Activated naive CD4-positive, alpha-beta T cell (primary cell): ENCODE data around the gene TRERF1.

Experiments used
- DNase-seq, 4 experiments: peaks; one replicate each; lab custom pipeline; 2025; lab: John Stamatoyannopoulos, UW

The TRERF1 gene

DNA sequence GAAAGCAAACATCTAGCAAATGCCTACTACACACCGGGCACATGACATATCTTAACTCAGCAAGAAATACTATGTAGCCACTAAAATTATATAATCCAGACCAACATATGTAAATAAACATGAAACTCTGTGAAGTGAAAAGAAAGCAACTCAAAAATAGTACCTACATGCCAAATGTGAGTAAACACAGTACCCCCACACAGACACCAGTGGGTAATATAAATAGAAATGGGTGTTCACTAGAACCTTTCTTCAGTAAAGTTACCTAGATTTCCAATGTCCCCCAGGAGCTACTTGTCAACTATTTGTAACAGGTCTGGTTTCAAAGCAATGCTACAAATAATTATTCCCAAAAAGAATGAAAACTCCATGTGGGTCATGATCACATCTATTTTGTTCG lies 25.5 kb downstream of the TRERF1 start:
- DNase-seq, result no peak

DNA sequence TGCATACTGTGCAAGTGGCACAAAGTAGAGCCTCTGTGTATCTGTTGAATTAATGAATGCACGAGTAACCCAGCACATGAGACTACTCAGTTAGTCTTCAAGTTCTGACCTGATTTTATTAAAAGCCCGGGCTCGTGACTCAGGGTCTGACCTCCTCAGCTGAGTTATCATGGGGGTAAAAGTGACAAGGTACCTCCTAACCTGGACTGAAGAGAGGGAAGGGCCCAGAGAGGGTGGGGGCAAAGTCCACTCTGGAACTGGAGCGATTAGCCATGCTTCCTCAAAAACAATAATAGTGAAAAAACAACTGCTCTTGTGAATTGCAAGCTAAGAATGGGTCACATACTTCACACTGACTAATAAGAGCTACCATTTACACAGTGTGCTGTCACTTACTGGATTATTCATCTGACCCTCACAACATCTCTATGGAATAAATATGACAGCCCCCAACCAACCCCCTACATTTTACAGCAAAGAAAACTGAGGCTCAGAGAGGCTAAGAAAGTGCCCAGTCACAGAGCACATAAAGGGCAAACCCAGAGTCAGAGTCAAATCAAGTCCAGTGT lies 26.7 kb downstream of the TRERF1 start:
- no peak for DNase-seq

DNA sequence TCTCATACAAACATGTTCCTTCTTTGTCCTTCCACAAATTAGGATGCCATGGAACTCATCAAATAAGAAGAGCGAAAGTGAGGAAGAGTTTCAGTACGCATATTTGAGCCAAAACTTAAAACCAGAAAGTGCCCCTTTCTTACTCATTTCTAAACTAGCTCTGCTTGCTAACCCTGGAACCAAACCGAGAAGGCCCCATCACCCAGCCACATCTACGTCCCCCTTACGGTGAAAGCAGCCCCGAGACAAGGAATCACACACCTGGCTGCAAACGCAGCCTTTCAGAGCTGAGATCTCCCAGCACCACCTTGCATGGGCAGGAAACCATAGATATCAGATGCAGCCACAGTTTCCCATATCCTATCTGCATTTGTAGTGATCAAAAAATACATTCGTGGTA lies 28.5 kb downstream of the TRERF1 start:
- DNase-seq, result no peak

- DNase-seq, result no peak
Measured at GRCh38 chr6:42420741-42421140, 31.0 kb downstream of the TRERF1 start.

DNA sequence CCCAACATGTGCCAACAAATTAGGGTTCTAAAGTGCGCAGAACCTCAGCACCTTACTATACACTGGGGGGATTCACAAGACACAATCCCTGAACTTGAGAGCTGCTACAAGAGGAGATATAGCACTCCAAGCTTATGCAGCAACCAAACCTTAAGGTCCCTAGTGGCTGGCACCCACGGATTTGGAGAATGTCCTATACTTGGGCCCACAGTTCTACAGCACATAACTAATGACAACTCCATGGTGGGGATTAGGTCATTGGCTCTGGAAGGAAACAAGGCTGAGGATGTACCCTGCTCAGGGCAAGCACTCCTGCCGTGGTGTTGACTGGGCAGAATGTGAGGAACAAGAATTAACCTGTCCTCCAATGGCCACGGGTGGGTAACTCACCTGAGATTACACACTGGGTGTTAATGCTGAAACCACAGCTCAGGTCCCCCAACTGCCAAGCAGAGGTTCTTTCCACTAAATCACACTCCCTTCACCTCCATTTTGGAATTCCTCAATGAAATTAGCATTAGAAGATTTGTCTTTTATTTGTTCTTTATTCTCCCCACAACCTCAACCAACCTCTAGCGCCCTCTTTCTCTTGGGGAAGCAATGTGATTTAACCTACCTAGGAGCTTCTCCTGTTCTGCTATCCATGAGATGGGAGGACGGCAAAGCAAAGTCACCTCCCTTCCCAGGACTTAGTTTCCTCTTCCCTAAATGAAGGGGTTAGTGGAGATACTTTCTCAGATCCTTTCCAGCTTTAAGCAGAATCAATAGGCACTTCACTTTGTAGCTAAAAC lies 32.0 kb downstream of the TRERF1 start:
- no peak for DNase-seq

GRCh38 chr6:42418724-42419123 lies 33.0 kb downstream of the TRERF1 start:
- DNase-seq, result no peak

- no peak for DNase-seq
Measured at GRCh38 chr6:42417641-42418112, 34.0 kb downstream of the TRERF1 start.

- DNase-seq, result no peak
Measured at GRCh38 chr6:42411406-42411805, 40.3 kb downstream of the TRERF1 start.

DNA sequence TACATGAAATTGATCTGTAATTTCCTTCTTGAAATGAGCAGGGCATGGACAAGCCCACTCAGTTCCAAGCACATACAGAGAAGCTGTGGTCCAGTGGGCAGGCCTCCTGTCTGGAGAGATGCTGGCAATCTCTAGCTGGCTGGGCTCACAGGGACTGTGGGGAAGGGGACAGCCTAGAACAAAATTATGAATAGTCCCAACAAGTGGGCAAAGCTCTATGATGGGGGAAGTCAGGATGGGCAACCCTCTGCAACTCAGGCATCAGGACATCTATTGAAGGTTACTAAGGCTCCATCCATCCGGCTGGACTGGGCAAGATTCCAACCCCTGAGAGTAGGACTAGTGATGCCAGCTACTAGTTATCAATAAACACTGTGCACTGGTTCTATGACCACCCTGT lies 40.9 kb downstream of the TRERF1 start:
- no peak for DNase-seq

- DNase-seq, result no peak
Measured at GRCh38 chr6:42409581-42409980, 42.1 kb downstream of the TRERF1 start.

DNA sequence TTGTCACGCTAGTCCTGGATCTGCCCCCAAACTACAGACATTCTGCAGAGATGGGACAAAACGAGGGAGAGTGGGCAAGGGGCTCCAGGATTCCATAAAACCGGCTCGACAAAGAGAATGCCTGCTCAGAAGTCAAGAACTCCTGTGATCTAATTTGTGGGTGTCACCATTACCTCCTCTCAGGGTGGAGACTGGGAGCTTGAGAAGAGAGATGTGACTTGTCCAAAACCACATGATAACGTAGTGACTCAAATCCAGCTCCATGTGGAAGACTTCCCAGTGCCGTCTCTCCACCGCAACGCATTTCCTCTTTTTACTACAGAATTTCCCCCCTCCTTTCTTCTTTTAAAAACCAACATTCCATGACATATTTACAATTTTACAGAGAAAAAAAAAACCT lies 44.3 kb downstream of the TRERF1 start:
- DNase-seq, result no peak

DNA sequence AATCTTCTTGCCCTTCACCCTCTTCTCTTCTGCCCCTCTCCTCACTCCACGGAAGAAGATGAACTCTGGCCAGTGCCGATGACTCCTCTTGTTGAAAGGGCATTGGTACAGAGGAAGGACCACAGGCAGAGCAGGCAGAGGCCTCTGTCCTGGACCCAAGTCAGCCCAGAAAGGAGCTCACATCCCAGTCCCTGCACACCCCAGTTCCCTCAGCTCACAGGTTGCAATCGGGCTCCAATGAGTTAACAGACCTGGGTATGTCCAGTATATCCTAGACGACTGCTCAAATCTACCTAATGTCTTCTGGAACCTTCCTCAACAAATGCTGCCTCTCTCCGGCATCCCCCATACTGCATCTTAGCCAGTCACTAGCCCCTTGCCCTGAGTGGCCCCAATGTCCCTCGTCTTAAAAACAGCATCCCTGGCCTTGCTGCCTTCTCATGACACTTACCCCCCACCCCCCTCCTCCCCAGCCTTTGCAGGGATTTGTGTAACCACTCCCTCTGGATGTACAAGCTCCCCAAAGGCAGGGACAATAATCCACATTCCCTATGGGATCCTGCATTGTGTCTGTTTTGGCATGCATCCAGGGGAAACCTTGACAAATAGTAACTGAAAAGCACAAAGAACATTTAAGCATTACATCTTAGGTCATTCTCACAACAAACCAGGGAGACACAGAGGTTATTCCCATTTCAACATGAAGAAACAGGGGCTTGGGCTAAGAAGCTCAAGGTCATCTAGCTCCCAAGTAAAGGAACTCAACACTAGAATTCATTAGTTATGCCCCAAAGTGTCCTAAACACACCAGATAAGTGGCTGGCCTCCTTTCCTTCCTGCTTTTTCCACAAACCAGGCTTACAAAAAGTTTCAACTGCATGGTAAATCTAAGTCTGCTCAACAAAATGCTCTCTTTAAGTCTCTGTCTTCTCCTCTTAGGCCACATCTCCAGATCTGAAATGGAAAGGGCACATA lies 45.1 kb downstream of the TRERF1 start:
- no peak for DNase-seq

DNA sequence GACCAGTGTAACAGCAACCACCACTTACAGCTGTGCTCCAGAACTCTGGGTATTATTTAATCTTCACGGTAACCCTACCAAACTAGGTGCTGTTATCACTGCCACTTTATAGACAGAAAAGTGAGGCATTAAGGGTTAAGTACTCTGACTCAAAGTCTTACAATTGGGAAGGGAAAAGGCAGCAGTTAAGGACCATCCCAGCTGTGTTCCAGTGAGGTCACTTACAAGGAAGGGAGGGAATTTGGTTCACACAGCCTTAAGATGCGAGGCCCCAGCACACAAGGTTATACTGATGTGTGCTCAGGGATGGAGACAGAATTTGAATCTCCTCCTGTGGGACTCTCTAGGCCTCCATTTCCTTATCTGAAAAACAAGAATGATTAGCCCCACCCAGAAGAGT lies 46.7 kb downstream of the TRERF1 start:
- no peak for DNase-seq

DNA sequence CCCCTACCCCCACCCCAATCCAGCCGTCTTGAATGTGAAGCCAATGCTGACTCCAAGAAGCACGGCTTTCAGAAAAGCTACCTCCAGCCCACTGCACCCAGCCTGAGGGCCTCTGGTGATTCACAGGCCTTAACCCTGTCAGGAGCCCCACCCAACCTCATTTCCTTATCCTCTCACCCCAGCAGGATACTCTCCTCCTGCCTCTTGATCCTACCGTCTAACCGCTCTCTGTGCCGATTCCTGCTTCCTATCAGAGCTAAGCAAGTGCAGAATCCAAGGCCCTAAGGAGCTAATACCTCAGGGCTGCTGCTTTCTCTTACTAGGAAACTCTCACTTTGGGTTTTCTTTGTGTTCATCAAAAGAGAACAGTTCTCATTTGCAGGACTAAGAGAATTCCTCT lies 47.2 kb downstream of the TRERF1 start:
- DNase-seq, result no peak

DNA sequence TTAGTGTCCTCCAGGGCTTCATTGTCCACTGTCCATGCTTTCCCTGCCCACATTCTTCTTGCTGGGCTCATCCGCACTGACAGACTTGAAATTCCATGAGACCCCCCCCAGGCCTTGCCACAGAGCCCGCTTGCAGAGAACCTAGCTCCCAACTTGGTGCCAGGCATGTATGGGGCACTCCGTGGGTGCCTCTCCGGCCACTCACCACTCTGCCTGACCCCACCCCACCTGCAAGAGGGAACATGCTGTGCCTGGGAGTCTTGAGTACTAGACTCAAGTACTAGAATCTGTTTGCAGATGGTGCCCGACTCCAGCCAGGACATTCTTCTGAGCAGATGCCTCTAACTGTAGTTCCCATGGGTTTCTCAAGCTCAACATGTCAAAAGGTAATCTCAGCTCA lies 47.9 kb downstream of the TRERF1 start:
- no peak for DNase-seq

DNA sequence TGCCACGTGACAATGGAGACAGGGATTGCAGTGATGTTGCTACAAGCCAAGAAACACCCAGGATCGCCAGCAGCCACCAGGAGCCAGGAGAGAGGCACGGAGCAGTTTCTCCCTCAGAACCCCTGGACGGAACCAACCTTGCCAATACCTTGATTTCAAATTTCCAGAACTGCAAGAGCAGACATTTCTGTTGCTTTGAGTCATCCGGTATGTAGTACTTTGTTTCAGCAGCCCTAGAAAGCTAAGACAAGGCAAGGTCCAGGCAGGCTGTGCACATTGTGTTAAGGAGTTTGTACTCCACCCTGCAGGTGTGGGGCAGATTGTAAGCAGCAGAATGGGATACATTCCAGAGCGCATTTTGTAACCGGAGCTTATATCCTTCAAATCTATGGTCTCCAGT lies 48.3 kb downstream of the TRERF1 start:
- no peak for DNase-seq

DNA sequence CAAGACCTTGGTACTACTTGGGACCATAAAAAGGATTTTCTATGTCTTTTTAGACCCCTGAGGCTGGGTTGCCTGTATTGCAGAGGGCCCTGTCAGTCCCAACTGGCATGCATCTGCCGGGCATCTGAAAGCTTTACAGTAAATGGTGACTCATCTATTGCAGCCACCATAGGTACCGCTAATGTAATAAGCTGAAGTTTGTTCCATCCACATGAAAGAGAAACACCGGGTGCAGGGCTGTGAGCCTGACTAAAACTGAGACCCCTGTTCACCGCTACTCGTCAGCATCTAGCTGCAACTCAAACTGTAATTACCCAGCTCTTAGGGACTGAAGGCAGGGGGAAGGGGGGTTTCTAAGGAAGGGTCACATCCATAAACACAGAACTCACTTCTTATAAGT lies 49.5 kb downstream of the TRERF1 start:
- no peak for DNase-seq

GRCh38 chr6:42401613-42401951 lies 50.1 kb downstream of the TRERF1 start:
- DNase-seq, result no peak

DNA sequence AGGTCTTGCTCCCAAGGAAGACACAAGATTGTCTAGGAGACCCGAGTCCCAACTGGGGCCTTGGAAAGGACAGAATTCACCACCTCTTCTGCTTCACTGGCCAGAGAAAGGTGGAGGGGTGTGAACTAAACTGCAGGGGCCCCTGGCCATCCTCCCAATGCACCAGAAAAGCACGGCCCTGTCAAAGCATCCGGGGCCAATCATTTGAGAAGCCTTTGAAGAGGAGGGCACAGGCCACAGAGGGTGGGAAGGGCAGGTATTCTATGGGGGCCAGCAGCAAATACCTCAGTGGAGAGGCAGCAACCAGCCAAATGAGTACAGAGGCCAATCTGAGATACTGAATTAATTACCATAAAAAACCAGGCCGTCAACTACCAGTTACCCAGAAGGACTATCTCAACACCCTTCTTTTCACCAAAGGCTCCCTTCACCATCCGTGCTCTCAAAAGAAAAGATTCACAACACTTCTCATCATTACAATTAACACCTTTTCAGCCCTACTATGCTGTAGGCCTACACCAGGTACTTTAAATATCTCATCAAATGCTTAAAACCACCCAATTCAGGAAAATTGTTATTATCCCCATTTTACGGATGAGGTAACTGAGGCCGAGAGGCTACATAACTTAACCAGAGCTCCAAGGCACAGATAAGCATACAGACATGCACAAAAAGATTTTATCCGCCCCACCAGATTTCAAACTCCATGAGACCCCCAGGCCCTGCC lies 50.7 kb downstream of the TRERF1 start:
- DNase-seq, result no peak

DNA sequence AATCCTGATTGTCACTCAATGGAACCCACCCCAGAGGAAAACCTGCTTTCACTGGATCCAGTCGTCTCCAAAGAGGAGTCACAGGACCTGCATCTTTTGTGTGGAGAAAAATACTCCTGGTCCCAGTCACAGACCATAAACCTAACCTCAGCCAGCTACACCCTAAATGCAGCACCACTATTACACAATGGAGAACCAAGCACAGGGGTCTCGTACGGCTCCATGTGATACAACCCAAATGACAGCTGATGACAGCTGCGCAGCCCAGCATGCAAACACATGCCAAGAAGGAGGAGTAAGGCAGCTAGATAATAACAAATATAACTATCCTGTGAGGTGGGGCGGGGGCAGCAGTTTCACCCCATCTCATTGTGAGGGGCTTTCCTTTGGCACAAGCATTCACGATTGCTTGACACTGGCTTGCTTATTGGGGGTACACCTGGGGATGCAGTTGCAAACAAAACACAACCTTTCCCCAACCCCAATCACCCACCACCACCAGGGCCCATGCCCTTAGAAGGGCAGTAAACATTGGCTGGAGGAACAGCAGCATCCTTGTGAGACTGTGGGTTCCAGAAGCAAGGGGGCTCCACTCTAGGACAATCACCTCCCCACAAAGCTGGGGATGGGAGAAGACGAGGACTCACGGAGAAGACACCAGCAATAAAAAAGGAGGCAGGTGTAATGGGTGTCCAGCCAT lies 51.5 kb downstream of the TRERF1 start:
- no peak for DNase-seq

- no peak for DNase-seq
Measured at GRCh38 chr6:42396720-42397119, 55.0 kb downstream of the TRERF1 start.
